Neural cell (in vitro differentiated cells): Measurements from ENCODE around the gene ARPC1B.

ENCODE experiments used
- CTCF ChIP-seq: fragments of 450-650 bp; IDR thresholded peaks from 2 replicates; pipeline ENCODE4 v1.5.1; 2014; ENCODE audit warnings: antibody characterized with exemption, mild to moderate bottlenecking, moderate library complexity; ENCODE audit not compliant: poor library complexity, severe bottlenecking
- EP300 ChIP-seq: fragments of 450-650 bp; conservative IDR thresholded peaks from 2 replicates; pipeline ENCODE4 v1.6.1; 2014; ENCODE audit warnings: antibody characterized with exemption, mild to moderate bottlenecking, moderate library complexity; ENCODE audit not compliant: poor library complexity, severe bottlenecking
- EZH2 ChIP-seq: fragments of 200-600, 300-800 bp; shearing (Covaris generic), sonication (generic); IDR thresholded peaks from 2 replicates; pipeline ENCODE4 v1.6.1; 2014; ENCODE audit warnings: antibody characterized with exemption, low read length, borderline replicate concordance, mild to moderate bottlenecking; ENCODE audit not compliant: insufficient read depth, poor library complexity, severe bottlenecking
- MXI1 ChIP-seq: fragments of 450-650 bp; conservative IDR thresholded peaks from 2 replicates; pipeline ENCODE4 v1.6.1; 2014; ENCODE audit warnings: antibody characterized with exemption, mild to moderate bottlenecking; ENCODE audit not compliant: poor library complexity, severe bottlenecking
- RAD21 ChIP-seq: fragments of 450-650 bp; conservative IDR thresholded peaks from 2 replicates; pipeline ENCODE4 v1.6.1; 2014; ENCODE audit warnings: antibody characterized with exemption, mild to moderate bottlenecking, moderate library complexity
- REST ChIP-seq: IDR thresholded peaks from 2 replicates; pipeline ENCODE4 v1.6.1; 2012; ENCODE audit warnings: borderline replicate concordance
- SMC3 ChIP-seq: fragments of 450-650 bp; conservative IDR thresholded peaks from 2 replicates; pipeline ENCODE4 v1.6.1; 2014; ENCODE audit warnings: antibody characterized with exemption, mild to moderate bottlenecking, moderate library complexity; ENCODE audit not compliant: poor library complexity
- TAF1 ChIP-seq: IDR thresholded peaks from 2 replicates; pipeline ENCODE4 v1.6.1; 2012; ENCODE audit warnings: low read depth

- no peak for TF ChIP-seq CTCF
- no peak for TF ChIP-seq SMC3
- TF ChIP-seq EZH2, result no peak
- no peak for TF ChIP-seq REST
- no peak for TF ChIP-seq MXI1
- TF ChIP-seq EP300, result no peak
- no peak for TF ChIP-seq RAD21
- no peak for TF ChIP-seq TAF1
Observed at GRCh38 chr7:99392046-99392445, 17.5 kb downstream of the ARPC1B start.
